IMR-90 (cell line): ENCODE data around the gene EXOC2. TPM values are rescaled to one million over a fixed set of nuclear protein-coding genes. Genes with fewer than 3 reads are reported as not detected.

Source experiments
- ATAC-seq: fragments of 200-7000 bp; cut with Tn5 transposase; 2 replicates; pipeline ENCODE4 v1.9.1; 2020; ENCODE audit warnings: low read depth, mild to moderate bottlenecking, moderate library complexity
- BruUV-seq: library from RNA; stranded (reverse); fragments of 400-500 nt; replicated peaks from 2 replicates; lab custom pipeline; 2021; lab: Mats Ljungman, UMichigan
- CTCF ChIA-PET: fragments of 300-600 bp; formaldehyde crosslinking; extraction: SDS; loops from one replicate; lab custom pipeline; 2021; ENCODE audit warnings: antibody characterized with exemption; lab: Yijun Ruan, JAX
- POLR2A ChIA-PET: fragments of 300-600 bp; sonication (Branson Sonifier 250); formaldehyde crosslinking; loops from one replicate; lab custom pipeline; 2022; ENCODE audit warnings: antibody characterized with exemption; ENCODE audit not compliant: unreplicated experiment; lab: Charles Lee
- DNase-seq: peaks from one replicate; pipeline ENCODE4 v3.0.0; 2013
- H2AFZ ChIP-seq: replicated peaks from 2 replicates; pipeline ENCODE3; 2013; ENCODE audit warnings: low read length, mild to moderate bottlenecking; ENCODE audit not compliant: poor library complexity
- H2AK5ac ChIP-seq: 2 replicates; pipeline ENCODE4 v1.6.1; 2013; ENCODE audit warnings: low read depth, low read length, inconsistent platforms
- H2AK9ac ChIP-seq: replicated peaks from 2 replicates; pipeline ENCODE3; 2013; ENCODE audit warnings: mild to moderate bottlenecking, low read depth, low read length, moderate library complexity; ENCODE audit not compliant: poor library complexity
- H2BK120ac ChIP-seq: 2 replicates; pipeline ENCODE4 v1.6.1; 2013; ENCODE audit warnings: low read depth, low read length, inconsistent platforms
- H2BK15ac ChIP-seq: 3 replicates; pipeline ENCODE4 v1.6.1; 2013; ENCODE audit warnings: low read depth, low read length, inconsistent platforms
- H2BK20ac ChIP-seq: 2 replicates; pipeline ENCODE4 v1.6.1; 2013; ENCODE audit warnings: low read depth, mild to moderate bottlenecking, inconsistent platforms, low read length, moderate library complexity
- H2BK5ac ChIP-seq: 2 replicates; pipeline ENCODE4 v1.6.1; 2013; ENCODE audit warnings: mild to moderate bottlenecking, low read depth, low read length, inconsistent platforms; ENCODE audit not compliant: poor library complexity, severe bottlenecking
- H3K14ac ChIP-seq: replicated peaks from 2 replicates; pipeline ENCODE4 v1.6.1; 2013; ENCODE audit warnings: low read depth, low read length, inconsistent platforms
- H3K18ac ChIP-seq: 2 replicates; pipeline ENCODE4 v1.6.1; 2013; ENCODE audit warnings: low read depth, low read length, control low read depth
- H3K23ac ChIP-seq: 2 replicates; pipeline ENCODE4 v1.6.1; 2013; ENCODE audit warnings: low read depth, low read length, inconsistent platforms
- H3K27ac ChIP-seq: 2 replicates; pipeline ENCODE4 v1.5.1; 2013; ENCODE audit warnings: mild to moderate bottlenecking, control low read depth, low read length; ENCODE audit not compliant: insufficient read depth
- H3K27me3 ChIP-seq: 2 replicates; pipeline ENCODE4 v1.6.1; 2013; ENCODE audit warnings: low read length; ENCODE audit not compliant: control insufficient read depth, insufficient read depth
- H3K36me3 ChIP-seq: 2 replicates; pipeline ENCODE4 v1.6.1; 2013; ENCODE audit warnings: low read length, mixed read lengths; ENCODE audit not compliant: control insufficient read depth, insufficient read depth
- H3K4ac ChIP-seq: 2 replicates; pipeline ENCODE4 v1.6.1; 2013; ENCODE audit warnings: low read depth, low read length, inconsistent platforms
- H3K4me1 ChIP-seq: 2 replicates; pipeline ENCODE4 v1.6.1; 2013; ENCODE audit warnings: low read length, mixed read lengths; ENCODE audit not compliant: control insufficient read depth, insufficient read depth
- H3K4me2 ChIP-seq: 2 replicates; pipeline ENCODE4 v1.6.1; 2013; ENCODE audit warnings: low read depth, mild to moderate bottlenecking, control low read depth, low read length, moderate library complexity
- H3K4me3 ChIP-seq: 2 replicates; pipeline ENCODE4 v1.5.1; 2013; ENCODE audit warnings: low read depth, mild to moderate bottlenecking, control low read depth, low read length, moderate library complexity; ENCODE audit not compliant: insufficient read depth
- H3K56ac ChIP-seq: 2 replicates; pipeline ENCODE4 v1.6.1; 2013; ENCODE audit warnings: low read length, inconsistent platforms; ENCODE audit not compliant: insufficient read depth; ENCODE audit errors: extremely low read depth
- H3K79me1 ChIP-seq, 2 experiments: 2 replicates each; pipeline ENCODE4 v1.6.1; 2013; ENCODE audit warnings: low read length in 2 of 2, inconsistent platforms in 1 of 2, low read depth in 1 of 2
- H3K9ac ChIP-seq: 2 replicates; pipeline ENCODE4 v1.6.1; 2013; ENCODE audit warnings: low read depth, low read length, control low read depth
- H3K9me1 ChIP-seq: 2 replicates; pipeline ENCODE4 v1.6.1; 2013; ENCODE audit warnings: low read length, inconsistent platforms; ENCODE audit not compliant: insufficient read depth
- H3K9me3 ChIP-seq: 2 replicates; pipeline ENCODE4 v1.6.1; 2013; ENCODE audit warnings: low read length; ENCODE audit not compliant: control insufficient read depth, insufficient read depth
- H4K20me1 ChIP-seq: 2 replicates; pipeline ENCODE4 v1.6.1; 2013; ENCODE audit warnings: low read length, inconsistent platforms; ENCODE audit not compliant: insufficient read depth
- H4K5ac ChIP-seq: 2 replicates; pipeline ENCODE4 v1.6.1; 2013; ENCODE audit warnings: mild to moderate bottlenecking, low read depth, low read length, control low read depth
- H4K8ac ChIP-seq, 2 experiments: 2 replicates each; pipeline ENCODE4 v1.6.1; 2013; ENCODE audit warnings: low read depth in 2 of 2, low read length in 2 of 2, control low read depth in 1 of 2, inconsistent platforms in 1 of 2
- H4K91ac ChIP-seq: 2 replicates; pipeline ENCODE4 v1.6.1; 2013; ENCODE audit warnings: low read depth, low read length, inconsistent platforms; ENCODE audit not compliant: insufficient read depth
- BHLHE40 ChIP-seq: fragments of 150-350 bp; IDR thresholded peaks from 2 replicates; pipeline ENCODE4 v1.6.1; 2016; ENCODE audit warnings: mild to moderate bottlenecking, low read depth, low read length
- CEBPB ChIP-seq: IDR thresholded peaks from 2 replicates; pipeline ENCODE4 v1.6.1; 2012; ENCODE audit warnings: low read depth, low read length, improper control_type of control experiment
- CHD1 ChIP-seq: IDR thresholded peaks from 2 replicates; pipeline ENCODE4 v1.6.1; 2012; ENCODE audit warnings: low read depth, low read length, improper control_type of control experiment
- FOS ChIP-seq: fragments of 150-350 bp; IDR thresholded peaks from 2 replicates; pipeline ENCODE4 v1.6.1; 2016; ENCODE audit warnings: low read depth, low read length
- MAFK ChIP-seq: IDR thresholded peaks from 2 replicates; pipeline ENCODE4 v1.6.1; 2012; ENCODE audit warnings: low read depth, low read length, improper control_type of control experiment
- MAZ ChIP-seq: IDR thresholded peaks from 2 replicates; pipeline ENCODE4 v1.6.1; 2012; ENCODE audit warnings: low read depth, mild to moderate bottlenecking, low read length, improper control_type of control experiment, moderate library complexity, borderline replicate concordance
- MXI1 ChIP-seq: IDR thresholded peaks from 2 replicates; pipeline ENCODE4 v1.6.1; 2012; ENCODE audit warnings: low read depth, mild to moderate bottlenecking, low read length, moderate library complexity, borderline replicate concordance
- NFE2L2 ChIP-seq: fragments of 150-350 bp; IDR thresholded peaks from 2 replicates; pipeline ENCODE4 v1.6.1; 2016; ENCODE audit warnings: low read depth, mild to moderate bottlenecking, low read length
- POLR2A ChIP-seq: IDR thresholded peaks from 2 replicates; pipeline ENCODE4 v1.6.1; 2012; ENCODE audit warnings: mild to moderate bottlenecking, low read depth, low read length
- RAD21 ChIP-seq: IDR thresholded peaks from 2 replicates; pipeline ENCODE4 v1.6.1; 2012; ENCODE audit warnings: low read length, improper control_type of control experiment
- RCOR1 ChIP-seq: IDR thresholded peaks from 2 replicates; pipeline ENCODE4 v1.6.1; 2012; ENCODE audit warnings: mild to moderate bottlenecking, low read length, improper control_type of control experiment; ENCODE audit not compliant: insufficient replicate concordance
- RFX5 ChIP-seq: IDR thresholded peaks from 2 replicates; pipeline ENCODE4 v1.8.0; 2012; ENCODE audit warnings: low read depth, mild to moderate bottlenecking, low read length, moderate library complexity
- SMC3 ChIP-seq: fragments of 150-350 bp; IDR thresholded peaks from 2 replicates; pipeline ENCODE4 v1.6.1; 2016; ENCODE audit warnings: low read depth, mild to moderate bottlenecking, antibody characterized with exemption, low read length, moderate library complexity
- WGBS, 2 experiments: methylation state at CpG; one replicate each; pipeline versions ENCODE4 v1.1.5 to v1.1.7; 2013; ENCODE audit warnings: missing lambda C conversion rate in 2 of 2; ENCODE audit not compliant: insufficient read length in 1 of 2; ENCODE audit errors: extremely low coverage in 2 of 2; 5-methylcytosine and 5-hydroxymethylcytosine counted together
- dilution Hi-C: fragments of 300-500 bp; cut with HindIII; formaldehyde crosslinking; loops from one replicate; pipeline ENCODE4 v1.14.3; 2018; ENCODE audit warnings: low sequenced_read_pairs; ENCODE audit not compliant: unreplicated experiment
- in situ Hi-C: fragments of 300-500 bp; cut with MboI; formaldehyde crosslinking; loops from 3 replicates; pipeline ENCODE4 v1.14.3; 2019; ENCODE audit warnings: low sequenced_read_pairs, inconsistent platforms, mixed read lengths
- intact Hi-C: fragments of 100-400 bp; cut with micrococcal nuclease; formaldehyde crosslinking; loops from 2 replicates; pipeline ENCODE4 v1.10.0; 2022
- polyA plus RNA-seq, 3 experiments: library from polyadenylated mRNA; depleted of rRNA; stranded (reverse); fragments of >200 nt; gene quantifications; 2 replicates each; pipeline ENCODE4 v1.2.3, GENCODE V29; 2012; ENCODE audit warnings: low replicate concordance in 1 of 3
- total RNA-seq: library from RNA; depleted of rRNA; stranded (reverse); fragments of >200 nt; gene quantifications from 2 replicates; pipeline ENCODE4 v1.2.3, GENCODE V29; 2012
- TF ChIP-seq, protein P1 (sequence below): fragments of 150-350 bp; IDR thresholded peaks from 2 replicates; pipeline ENCODE4 v1.6.1; 2016; ENCODE audit warnings: low read depth, mild to moderate bottlenecking, low read length, moderate library complexity, borderline replicate concordance
- TF ChIP-seq, protein P2 (sequence below): conservative IDR thresholded peaks from 2 replicates; pipeline ENCODE4 v1.5.1; 2012; ENCODE audit warnings: mild to moderate bottlenecking, low read depth, low read length, improper control_type of control experiment
- TF ChIP-seq, protein P3 (sequence below): fragments of 150-350 bp; IDR thresholded peaks from 2 replicates; pipeline ENCODE4 v1.6.1; 2017; ENCODE audit warnings: mild to moderate bottlenecking, antibody characterized with exemption, low read length, low read depth

Gene EXOC2
- total and polyA plus RNA-seq, 2 of the 4 experiments (the other 2 are of a cell fraction), result 13.1 to 37.3 TPM

DNA sequence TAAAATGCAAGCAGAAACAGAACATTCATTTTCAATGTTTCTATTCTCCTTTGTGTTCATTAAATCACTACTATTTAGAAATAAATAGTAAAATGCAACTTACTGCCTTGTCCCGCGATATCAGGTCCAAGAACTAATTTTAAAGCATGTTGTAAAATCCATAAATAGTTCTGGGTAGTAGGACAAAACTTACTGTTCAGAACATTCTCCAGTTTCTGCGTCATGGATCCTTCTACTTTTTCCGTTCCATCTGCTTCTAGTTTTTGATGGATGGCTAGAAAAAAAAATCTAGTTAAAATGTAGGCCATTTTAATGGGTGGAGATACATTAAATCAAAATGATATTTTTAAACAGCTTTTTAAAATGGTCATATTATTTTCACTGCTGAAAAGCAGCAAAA is 83.0 kb downstream of the EXOC2 start:
- H4K5ac ChIP-seq, result no peak overlapping the region
- TF ChIP-seq, protein P1, sequence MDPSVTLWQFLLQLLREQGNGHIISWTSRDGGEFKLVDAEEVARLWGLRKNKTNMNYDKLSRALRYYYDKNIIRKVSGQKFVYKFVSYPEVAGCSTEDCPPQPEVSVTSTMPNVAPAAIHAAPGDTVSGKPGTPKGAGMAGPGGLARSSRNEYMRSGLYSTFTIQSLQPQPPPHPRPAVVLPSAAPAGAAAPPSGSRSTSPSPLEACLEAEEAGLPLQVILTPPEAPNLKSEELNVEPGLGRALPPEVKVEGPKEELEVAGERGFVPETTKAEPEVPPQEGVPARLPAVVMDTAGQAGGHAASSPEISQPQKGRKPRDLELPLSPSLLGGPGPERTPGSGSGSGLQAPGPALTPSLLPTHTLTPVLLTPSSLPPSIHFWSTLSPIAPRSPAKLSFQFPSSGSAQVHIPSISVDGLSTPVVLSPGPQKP, result no peak
- TF ChIP-seq CHD1, result no peak
- TF ChIP-seq, protein P2, sequence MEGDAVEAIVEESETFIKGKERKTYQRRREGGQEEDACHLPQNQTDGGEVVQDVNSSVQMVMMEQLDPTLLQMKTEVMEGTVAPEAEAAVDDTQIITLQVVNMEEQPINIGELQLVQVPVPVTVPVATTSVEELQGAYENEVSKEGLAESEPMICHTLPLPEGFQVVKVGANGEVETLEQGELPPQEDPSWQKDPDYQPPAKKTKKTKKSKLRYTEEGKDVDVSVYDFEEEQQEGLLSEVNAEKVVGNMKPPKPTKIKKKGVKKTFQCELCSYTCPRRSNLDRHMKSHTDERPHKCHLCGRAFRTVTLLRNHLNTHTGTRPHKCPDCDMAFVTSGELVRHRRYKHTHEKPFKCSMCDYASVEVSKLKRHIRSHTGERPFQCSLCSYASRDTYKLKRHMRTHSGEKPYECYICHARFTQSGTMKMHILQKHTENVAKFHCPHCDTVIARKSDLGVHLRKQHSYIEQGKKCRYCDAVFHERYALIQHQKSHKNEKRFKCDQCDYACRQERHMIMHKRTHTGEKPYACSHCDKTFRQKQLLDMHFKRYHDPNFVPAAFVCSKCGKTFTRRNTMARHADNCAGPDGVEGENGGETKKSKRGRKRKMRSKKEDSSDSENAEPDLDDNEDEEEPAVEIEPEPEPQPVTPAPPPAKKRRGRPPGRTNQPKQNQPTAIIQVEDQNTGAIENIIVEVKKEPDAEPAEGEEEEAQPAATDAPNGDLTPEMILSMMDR, result no peak
- TF ChIP-seq MAZ, result no peak
- no peak for TF ChIP-seq RFX5
- TF ChIP-seq CEBPB, result no peak
- no peak for TF ChIP-seq FOS
- no peak for TF ChIP-seq NFE2L2
- no peak for TF ChIP-seq POLR2A
- TF ChIP-seq MXI1, result no peak
- no peak for TF ChIP-seq MAFK
- no peak for TF ChIP-seq RAD21
- TF ChIP-seq BHLHE40, result no peak
- TF ChIP-seq, protein P3, sequence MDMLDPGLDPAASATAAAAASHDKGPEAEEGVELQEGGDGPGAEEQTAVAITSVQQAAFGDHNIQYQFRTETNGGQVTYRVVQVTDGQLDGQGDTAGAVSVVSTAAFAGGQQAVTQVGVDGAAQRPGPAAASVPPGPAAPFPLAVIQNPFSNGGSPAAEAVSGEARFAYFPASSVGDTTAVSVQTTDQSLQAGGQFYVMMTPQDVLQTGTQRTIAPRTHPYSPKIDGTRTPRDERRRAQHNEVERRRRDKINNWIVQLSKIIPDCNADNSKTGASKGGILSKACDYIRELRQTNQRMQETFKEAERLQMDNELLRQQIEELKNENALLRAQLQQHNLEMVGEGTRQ, result no peak
- no peak for TF ChIP-seq SMC3
- no peak for TF ChIP-seq RCOR1
- CTCF ChIA-PET, result no interaction called here
- H4K8ac ChIP-seq, result no peak overlapping the region
- peaks cover 3% of the 10 kb centered on the region; the same call in 1 of the 2 replicates for H3K9me1 ChIP-seq
- no peak overlapping the region for H2BK5ac ChIP-seq
- H3K9me3 ChIP-seq, result no peaks in the 10 kb centered on the region
- no peak overlapping the region for H4K91ac ChIP-seq
- no peak overlapping the region for H3K4ac ChIP-seq
- dilution Hi-C loops, result no loop called here
- DNase-seq (no peak), ATAC-seq (no peak)
- in situ Hi-C loops, result no loop called here
- no peak overlapping the region for H2AFZ ChIP-seq
- intact Hi-C loops, result no loop called here
- H2AK9ac ChIP-seq, result no peak overlapping the region
- no peak overlapping the region for H3K27ac ChIP-seq
- POLR2A ChIA-PET, result no interaction called here
- no peak overlapping the region for H3K56ac ChIP-seq
- H3K79me1 ChIP-seq, result peaks cover 0 to 11% of the 10 kb centered on the region in 2 experiments; a peak in 1 of 4 replicates
- no peak overlapping the region for H2BK15ac ChIP-seq
- no peak overlapping the region for H3K18ac ChIP-seq
- H4K20me1 ChIP-seq, result no peaks in the 10 kb centered on the region
- H2BK20ac ChIP-seq, result no peak overlapping the region
- no peak overlapping the region for H3K23ac ChIP-seq
- no peak overlapping the region for H3K4me2 ChIP-seq
- H3K27me3 ChIP-seq, result no peaks in the 10 kb centered on the region
- BruUV-seq, result no TSS peak
- no peak overlapping the region for H2BK120ac ChIP-seq
- peaks cover 9% of the 10 kb centered on the region; the same call in 1 of the 2 replicates for H3K36me3 ChIP-seq
- H2AK5ac ChIP-seq, result no peak overlapping the region
- no peak overlapping the region for H3K4me3 ChIP-seq
- no peak overlapping the region for H3K14ac ChIP-seq
- no peak overlapping the region for H3K9ac ChIP-seq
- no CpG with 5 or more reads among the region's 4 CpGs for WGBS, 2 experiments
- H3K4me1 ChIP-seq, result no peaks in the 10 kb centered on the region
